ENCODE data around the gene VWA1.
"Not testable (repeated sequence)": the region's sequence is repeated elsewhere in the genome, so short reads cannot be mapped to it uniquely, and the experiment has no call there.

DNA sequence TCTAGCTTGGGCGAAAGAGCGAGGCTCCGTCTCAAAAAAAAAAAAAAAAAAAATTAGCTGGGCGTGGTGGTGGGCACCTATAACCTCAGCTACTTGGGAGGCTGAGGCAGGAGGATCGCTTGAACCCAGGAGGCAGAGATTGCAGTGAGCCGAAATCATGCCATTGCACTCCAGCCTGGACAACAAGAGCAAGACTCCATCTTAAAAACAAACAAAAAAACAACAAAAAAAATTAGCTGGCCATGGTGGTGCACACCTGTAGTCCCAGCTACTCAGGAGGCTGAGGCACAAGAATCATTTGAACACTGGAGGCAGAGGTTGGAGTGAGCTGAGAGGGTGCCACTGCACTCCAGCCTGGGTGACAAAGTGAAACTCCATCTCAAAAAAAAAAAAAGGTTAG, 6.5 kb upstream of the VWA1 start:
- not testable (repeated sequence) for TF ChIP-seq HNF4A (conservative IDR thresholded peaks at IDR 0.05); MAX (IDR thresholded peaks at IDR 0.05); TAF1 (conservative IDR thresholded peaks at IDR 0.05); GABPA (IDR thresholded peaks at IDR 0.05 in 1 of 2, conservative IDR thresholded peaks at IDR 0.05 in 1 of 2); EGR1 (IDR thresholded peaks at IDR 0.05; ENCODE audit: low read depth in 2 of 2); YY1 (IDR thresholded peaks at IDR 0.05); FOXA1 (IDR thresholded peaks at IDR 0.05)
- TF ChIP-seq, protein P1, sequence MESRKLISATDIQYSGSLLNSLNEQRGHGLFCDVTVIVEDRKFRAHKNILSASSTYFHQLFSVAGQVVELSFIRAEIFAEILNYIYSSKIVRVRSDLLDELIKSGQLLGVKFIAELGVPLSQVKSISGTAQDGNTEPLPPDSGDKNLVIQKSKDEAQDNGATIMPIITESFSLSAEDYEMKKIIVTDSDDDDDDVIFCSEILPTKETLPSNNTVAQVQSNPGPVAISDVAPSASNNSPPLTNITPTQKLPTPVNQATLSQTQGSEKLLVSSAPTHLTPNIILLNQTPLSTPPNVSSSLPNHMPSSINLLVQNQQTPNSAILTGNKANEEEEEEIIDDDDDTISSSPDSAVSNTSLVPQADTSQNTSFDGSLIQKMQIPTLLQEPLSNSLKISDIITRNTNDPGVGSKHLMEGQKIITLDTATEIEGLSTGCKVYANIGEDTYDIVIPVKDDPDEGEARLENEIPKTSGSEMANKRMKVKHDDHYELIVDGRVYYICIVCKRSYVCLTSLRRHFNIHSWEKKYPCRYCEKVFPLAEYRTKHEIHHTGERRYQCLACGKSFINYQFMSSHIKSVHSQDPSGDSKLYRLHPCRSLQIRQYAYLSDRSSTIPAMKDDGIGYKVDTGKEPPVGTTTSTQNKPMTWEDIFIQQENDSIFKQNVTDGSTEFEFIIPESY (IDR thresholded peaks at IDR 0.05): not testable (repeated sequence)
- TF ChIP-seq, protein P2, sequence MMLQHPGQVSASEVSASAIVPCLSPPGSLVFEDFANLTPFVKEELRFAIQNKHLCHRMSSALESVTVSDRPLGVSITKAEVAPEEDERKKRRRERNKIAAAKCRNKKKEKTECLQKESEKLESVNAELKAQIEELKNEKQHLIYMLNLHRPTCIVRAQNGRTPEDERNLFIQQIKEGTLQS (IDR thresholded peaks at IDR 0.05): not testable (repeated sequence)
- TF ChIP-seq, protein P3, sequence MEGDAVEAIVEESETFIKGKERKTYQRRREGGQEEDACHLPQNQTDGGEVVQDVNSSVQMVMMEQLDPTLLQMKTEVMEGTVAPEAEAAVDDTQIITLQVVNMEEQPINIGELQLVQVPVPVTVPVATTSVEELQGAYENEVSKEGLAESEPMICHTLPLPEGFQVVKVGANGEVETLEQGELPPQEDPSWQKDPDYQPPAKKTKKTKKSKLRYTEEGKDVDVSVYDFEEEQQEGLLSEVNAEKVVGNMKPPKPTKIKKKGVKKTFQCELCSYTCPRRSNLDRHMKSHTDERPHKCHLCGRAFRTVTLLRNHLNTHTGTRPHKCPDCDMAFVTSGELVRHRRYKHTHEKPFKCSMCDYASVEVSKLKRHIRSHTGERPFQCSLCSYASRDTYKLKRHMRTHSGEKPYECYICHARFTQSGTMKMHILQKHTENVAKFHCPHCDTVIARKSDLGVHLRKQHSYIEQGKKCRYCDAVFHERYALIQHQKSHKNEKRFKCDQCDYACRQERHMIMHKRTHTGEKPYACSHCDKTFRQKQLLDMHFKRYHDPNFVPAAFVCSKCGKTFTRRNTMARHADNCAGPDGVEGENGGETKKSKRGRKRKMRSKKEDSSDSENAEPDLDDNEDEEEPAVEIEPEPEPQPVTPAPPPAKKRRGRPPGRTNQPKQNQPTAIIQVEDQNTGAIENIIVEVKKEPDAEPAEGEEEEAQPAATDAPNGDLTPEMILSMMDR (IDR thresholded peaks at IDR 0.05; ENCODE audit: low read depth, low read length, missing input control): not testable (repeated sequence)
- TF ChIP-seq, protein P4, sequence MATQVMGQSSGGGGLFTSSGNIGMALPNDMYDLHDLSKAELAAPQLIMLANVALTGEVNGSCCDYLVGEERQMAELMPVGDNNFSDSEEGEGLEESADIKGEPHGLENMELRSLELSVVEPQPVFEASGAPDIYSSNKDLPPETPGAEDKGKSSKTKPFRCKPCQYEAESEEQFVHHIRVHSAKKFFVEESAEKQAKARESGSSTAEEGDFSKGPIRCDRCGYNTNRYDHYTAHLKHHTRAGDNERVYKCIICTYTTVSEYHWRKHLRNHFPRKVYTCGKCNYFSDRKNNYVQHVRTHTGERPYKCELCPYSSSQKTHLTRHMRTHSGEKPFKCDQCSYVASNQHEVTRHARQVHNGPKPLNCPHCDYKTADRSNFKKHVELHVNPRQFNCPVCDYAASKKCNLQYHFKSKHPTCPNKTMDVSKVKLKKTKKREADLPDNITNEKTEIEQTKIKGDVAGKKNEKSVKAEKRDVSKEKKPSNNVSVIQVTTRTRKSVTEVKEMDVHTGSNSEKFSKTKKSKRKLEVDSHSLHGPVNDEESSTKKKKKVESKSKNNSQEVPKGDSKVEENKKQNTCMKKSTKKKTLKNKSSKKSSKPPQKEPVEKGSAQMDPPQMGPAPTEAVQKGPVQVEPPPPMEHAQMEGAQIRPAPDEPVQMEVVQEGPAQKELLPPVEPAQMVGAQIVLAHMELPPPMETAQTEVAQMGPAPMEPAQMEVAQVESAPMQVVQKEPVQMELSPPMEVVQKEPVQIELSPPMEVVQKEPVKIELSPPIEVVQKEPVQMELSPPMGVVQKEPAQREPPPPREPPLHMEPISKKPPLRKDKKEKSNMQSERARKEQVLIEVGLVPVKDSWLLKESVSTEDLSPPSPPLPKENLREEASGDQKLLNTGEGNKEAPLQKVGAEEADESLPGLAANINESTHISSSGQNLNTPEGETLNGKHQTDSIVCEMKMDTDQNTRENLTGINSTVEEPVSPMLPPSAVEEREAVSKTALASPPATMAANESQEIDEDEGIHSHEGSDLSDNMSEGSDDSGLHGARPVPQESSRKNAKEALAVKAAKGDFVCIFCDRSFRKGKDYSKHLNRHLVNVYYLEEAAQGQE (IDR thresholded peaks at IDR 0.05): not testable (repeated sequence)

Measured in liver (tissue), 3 donors.